ENCODE data around the gene ARID4B.
"Not testable (repeated sequence)": the region's sequence is repeated elsewhere in the genome, so short reads cannot be mapped to it uniquely, and the experiment has no call there.

Gene ARID4B

DNA sequence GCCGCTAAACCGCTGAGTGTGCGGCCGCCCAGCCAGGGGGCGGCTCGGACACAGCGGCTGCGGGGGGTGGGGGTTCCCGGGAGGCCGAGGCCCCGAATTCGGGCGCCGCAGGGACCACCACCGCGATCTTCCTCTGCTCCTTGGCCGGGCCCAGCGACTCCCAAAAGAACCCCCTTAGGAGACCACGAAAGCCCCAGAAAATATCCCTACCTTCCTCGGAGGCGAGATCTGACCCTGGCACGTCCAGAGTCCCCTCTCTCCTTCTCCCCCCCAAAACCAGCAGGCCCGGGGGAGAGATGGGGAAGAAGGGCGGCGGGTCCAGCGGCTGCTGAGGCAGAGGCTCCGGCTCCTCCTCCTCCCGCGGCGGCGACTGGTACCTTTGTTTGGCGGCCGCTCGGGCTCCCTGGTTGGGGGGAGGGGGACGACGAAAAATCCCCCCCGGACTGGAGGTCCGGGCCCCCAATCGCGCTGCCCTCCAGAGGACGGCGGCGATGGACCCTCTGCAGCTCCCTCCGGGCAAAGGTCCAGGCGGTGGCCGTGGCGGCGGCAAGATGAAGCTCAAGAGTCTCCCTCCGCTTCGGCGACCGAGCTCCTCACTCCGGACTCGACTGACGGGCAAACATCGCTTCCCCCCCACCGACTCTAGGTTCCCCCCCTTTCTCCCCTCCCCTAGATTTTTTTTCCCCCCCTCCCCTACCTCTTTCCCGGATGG, at the start of gene ARID4B:
ARID4B (minus strand) TSS at position 621 of the 712 bp plus-strand sequence. CDS start 1,260 bp downstream, outside the sequence.
- no peak for DNase-seq

- DNase-seq: no peak
These were observed 48.1 kb upstream of the ARID4B start for GRCh38 chr1:235375919-235376605.

GRCh38 chr1:235369802-235370201, 41.8 kb upstream of the ARID4B start:
- DNase-seq: no peak

DNA sequence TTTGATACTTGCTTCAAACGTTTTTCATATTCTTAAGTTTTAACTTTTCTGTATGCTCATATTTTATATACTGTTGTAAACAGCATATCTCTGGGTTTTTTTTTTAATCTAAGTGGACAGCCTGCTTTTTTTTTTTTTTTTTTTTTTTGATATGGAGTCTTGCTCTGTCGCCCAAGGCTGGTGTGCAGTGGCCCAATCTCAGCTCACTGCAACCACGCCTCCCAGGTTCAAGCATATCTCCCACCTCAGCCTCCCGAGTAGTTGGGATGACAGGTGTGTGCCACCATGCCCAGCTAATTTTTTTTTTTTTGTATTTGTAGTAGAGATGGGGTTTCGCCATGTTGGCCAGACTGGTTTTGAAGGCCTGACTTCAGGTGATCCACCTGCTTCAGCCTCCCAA, 40.4 kb upstream of the ARID4B start:
- DNase-seq: no peak

- peak; percentile 96 for DNase-seq
These were observed 39.3 kb upstream of the ARID4B start, which contains the start of gene TBCE for GRCh38 chr1:235367000-235367908. TBCE (plus strand) TSS chr1:235367427; CDS start chr1:235380050, 12,623 bp downstream.

DNA sequence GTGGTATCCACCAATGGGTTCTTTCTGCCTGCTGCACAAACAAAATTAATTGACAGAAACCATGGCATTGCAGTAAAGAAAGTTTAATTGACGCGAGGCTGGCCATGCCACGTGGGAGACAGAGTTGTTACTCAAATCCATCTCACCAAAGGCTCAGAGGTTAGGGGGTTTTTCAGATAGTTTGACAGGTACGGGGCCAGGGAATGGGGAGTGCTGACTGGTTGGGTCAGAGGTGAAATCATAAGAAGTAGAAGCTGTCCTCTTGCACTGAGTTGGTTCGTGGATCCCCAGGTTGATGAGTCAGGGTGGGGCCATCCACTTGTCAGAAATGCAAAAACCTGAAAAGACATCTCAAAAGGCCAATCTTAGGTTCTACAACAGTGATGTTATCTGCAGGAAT, 38.3 kb upstream of the ARID4B start:
- DNase-seq: peak; percentile 16

DNA sequence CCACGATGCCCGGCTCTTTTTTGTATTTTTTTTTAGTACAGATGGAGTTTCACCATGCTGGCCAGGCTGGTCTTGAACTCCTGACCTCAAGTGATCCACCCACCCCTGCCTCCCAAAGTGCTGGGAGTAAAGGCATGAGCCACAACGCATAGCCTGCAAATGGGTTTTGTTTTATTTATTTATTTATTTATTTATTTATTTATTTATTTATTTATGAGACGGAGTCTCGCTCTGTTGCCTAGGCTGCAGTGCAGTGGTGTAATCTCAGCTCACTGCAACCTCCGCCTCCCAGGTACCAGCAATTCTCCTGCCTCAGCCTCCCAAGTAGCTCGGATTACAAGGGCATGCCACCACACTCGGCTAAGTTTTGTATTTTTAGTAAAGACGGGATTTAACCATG, 36.2 kb upstream of the ARID4B start:
- not testable (repeated sequence) for DNase-seq

- no peak for DNase-seq
These were observed 30.9 kb upstream of the ARID4B start for GRCh38 chr1:235358899-235359298.

DNA sequence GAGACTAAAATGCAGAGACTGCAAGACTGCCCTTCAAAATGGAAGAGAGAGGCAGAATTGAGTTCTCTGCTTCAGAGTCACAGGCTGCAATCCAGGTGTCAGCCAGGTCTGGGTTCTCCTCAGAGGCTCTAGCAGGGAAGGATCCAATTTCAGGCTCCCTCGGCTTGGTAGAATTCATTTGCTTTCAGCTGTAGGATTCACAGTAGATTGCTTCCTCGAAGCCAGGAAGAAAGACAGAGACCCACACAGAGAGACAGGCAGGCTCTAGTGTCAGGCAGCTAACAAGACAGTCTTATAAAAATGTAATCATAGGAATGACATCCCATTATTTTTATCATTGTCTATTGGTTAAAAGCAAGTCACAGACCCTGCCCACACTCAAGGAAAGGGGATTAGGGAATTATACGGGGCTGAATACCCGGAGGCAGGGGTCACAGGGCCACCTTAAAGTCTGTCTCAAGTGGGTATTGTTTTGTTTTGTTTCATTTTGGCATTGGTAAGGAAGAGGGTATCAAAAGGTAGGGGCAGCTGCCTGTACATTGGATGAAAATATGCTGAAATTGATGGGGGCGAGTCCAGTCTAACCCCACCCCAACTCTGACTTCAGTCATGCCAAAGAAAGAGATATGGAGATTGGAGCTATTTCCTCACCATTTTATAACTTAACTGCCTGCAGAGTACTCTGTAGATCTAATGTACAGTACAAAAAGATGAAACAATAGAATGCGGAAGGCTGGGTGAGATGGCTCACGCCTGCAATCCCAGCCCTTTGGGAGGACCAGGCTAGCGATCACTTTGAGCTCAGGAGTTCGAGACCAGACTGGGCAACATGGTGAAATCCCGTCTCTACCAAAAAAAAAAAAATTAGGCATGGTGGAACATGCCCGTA, 29.8 kb upstream of the ARID4B start:
- DNase-seq: no peak

GRCh38 chr1:235351898-235352297, 23.9 kb upstream of the ARID4B start:
- DNase-seq: no peak

GRCh38 chr1:235351441-235351840, 23.5 kb upstream of the ARID4B start:
- no peak for DNase-seq

DNA sequence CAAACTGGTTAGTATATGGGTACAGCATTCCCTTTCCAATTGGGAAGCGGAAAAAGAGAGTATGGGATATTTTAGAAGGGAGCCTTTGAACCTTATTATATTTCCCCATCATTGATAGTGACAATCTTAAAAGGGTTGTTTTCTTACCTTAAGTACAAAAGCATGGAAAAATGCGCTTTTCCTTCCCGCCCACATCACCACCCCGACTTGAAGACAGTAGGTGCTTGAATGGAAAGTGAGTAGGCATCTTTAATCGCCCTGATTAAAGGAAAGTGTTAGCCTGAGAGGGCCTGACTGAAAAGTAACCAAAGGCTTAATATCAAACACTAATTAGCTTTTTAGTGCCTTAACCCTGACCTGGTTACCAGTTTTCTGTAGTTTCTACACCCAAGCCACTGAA, 15.7 kb upstream of the ARID4B start:
- DNase-seq: no peak

GRCh38 chr1:235342471-235342870, 14.5 kb upstream of the ARID4B start:
- no peak for DNase-seq

GRCh38 chr1:235342039-235342438, 14.1 kb upstream of the ARID4B start:
- no peak for DNase-seq

GRCh38 chr1:235341334-235341733, 13.4 kb upstream of the ARID4B start:
- DNase-seq: no peak

DNA sequence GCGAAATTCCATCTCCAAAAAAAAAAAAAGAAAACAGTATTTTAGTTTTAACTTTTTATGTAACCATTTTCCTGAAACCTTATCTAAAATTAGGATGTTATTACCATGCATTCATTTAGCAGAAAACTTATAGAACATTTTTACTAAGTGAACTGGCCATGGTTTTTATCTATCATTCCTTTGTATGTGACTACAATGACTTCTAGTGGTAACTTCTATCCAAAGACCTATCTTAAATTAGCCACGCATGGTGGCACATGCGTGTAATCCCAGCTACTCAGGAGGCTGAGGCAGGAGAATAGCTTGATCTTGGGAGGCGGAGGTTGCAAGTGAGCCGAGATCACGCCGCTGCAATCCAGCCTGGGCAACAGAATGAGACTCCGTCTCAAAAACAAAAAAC, 11.8 kb upstream of the ARID4B start:
- no peak for DNase-seq

DNA sequence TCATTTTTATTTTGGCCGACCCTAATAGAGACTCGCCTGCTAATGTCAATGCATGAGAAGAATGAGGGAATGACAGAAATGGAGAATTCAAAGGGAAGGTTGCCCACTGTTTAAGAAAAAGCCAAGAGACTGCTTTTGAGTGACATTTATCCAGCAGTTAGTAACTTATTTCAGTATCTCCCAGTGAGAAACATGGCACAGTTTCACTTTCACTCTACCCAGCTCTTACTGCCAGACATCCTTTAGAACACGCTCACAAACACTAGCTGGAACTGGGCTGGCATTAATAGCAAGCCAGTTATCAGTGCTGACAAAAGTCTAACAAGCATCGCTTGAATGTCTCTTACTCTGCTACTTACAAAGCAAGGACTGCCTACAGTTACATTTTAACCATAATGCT, 8.9 kb upstream of the ARID4B start:
- peak; percentile 52 for DNase-seq

DNA sequence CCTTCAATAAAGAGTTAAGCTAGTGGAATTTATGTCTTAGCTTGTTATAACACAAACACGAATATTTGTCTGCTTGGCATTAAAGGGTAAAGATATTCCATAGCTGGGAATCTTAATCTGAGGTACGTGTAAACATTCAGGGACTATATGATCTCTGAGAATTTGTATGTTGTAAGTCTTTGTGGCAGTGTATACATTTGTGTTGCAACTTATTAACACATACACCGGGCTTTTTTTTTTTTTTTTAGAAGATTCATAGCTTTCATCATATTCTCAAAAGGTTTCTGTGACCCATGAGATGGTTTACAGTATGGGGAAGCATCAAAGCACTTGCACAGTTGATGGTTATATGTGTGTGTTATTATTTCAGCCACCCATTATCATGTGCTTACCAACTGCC, 3.4 kb upstream of the ARID4B start:
- no peak for DNase-seq

GRCh38 chr1:235330918-235331285, 2.9 kb upstream of the ARID4B start:
- no peak for DNase-seq

DNA sequence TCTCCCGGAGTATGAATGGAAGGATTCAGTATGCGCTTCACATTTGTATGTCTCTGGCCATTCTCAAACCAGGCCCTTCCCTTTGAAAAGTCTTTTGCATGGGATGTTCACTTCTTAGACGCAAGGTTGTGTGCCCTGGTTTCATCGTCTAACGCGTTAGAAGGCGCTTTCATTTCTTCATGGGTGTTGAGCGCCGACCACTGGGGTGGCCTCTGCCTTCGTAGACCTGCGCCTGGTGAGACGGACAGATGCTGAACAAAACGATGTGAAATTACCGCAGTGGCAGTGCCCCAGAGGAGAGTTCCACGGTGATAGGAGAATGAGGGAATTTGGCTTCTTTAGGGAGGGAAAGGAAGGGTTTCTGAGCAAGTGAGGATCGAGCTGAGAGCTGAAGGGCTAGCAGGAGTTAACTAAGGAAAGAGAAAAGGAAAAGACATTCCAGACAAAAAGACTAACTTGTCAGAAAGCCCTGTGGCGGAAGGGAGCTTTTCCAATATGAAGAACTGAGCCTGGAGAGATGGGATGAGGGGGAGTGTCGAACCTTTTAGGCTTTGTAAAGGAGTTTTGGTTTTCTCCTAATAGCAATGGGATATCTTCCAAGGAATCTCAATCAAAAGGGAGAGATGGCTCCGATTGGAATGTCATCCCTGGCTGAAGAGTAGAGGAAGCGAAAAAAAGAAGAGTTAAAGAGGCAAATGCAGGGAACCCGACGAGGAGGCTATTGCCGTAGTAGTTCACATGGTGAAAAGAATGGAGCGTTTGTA, 1.3 kb upstream of the ARID4B start:
- DNase-seq: peak; percentile 51

- DNase-seq: peak; percentile 99
These were observed 526 bp upstream of the ARID4B start, which contains the start of gene GGPS1 for GRCh38 chr1:235328271-235329138. GGPS1 (plus strand) TSS chr1:235328570; CDS start chr1:235335265, 6,695 bp downstream.

All from activated CD4-positive, alpha-beta T cell treated with anti-CD3 and anti-CD28 coated beads, Interleukin-10, Interleukin-2, amounts not matched to agents 100 ng/mL and 50 ng/mL, durations not matched to agents 16 hours and 8 hours (primary cell).